ENCODE measurements around the gene LIX1.
"Not testable (repeated sequence)": the region's sequence is repeated elsewhere in the genome, so short reads cannot be mapped to it uniquely, and the experiment has no call there.

The LIX1 gene

DNA sequence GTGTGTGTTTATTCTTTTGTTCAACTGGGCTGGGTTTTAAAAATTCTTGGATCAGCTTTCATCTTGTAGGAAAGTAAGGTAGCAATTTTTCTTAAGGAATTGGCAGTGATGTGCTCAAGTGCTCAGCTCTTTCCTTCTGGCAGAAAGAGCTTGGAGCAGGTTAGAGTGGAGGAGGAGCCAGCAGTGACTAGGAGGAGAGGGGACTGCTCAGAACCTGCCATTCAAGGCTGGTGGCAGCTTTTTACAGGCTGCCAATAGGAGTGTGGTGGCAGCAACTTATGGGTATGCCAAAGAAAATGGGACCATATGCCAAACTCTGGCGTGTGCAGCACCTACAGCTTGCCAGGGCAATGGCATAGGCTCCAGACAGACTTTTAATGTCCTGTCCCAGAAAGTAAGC is 2.2 kb downstream of the LIX1 start:
- H3K27me3 ChIP-seq (ENCODE audit: insufficient read depth, low read length); H3K27ac ChIP-seq (ENCODE audit: low read length); H3K4me3 ChIP-seq (ENCODE audit: low read length); H3K9me3 ChIP-seq (ENCODE audit: insufficient read depth, low read depth, low read length); H3K36me3 ChIP-seq (ENCODE audit: insufficient read depth, low read depth, low read length); H3K9ac ChIP-seq (ENCODE audit: low read depth, low read length): not testable (repeated sequence)
- H3K4me1 ChIP-seq (ENCODE audit: insufficient read depth, low read length), result peaks cover 27% of the 10 kb centered on the region

DNA sequence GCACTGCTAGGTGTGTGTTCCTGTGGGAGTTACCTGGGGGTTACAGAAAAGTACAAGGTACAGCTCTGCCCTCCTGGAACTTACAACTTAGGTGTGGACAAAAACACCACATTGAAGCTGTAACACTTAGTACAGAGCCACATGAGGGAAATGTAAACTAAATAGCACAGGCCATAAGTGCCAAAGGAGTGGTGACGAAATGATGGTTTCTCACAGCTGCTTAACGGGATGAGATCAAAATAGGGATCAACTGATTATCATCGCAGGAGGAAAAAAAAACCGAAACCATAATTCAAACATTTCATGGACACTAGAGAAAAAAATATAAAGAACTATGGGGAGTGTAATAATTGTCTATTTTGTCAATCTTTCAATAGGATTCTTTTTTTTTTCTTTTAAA is 5.9 kb downstream of the LIX1 start:
- Histone ChIP-seq H3K27ac (ENCODE audit: low read length) (no peak overlapping the region), H3K9me3 (ENCODE audit: insufficient read depth, low read depth, low read length) (no peaks in the 10 kb centered on the region)

DNA sequence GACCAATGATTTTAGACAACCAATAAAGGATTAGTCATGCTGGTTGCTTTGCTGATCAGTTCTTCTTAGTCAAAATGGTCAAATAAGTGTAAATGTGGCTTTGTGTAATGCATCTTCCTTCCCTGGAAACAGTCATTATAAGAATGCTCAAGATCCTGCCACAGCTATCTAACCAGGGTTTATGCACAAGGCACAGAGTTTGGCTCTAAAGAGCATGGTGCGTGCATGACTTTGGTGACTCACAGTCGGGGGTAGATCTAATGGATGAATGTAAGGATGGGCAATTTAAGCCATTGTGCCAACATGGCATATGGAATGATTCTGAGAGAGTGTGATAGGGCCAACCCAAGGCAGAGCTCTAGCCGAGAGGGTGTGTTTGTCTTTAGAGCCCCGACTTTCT is 6.5 kb downstream of the LIX1 start:
- H3K9ac ChIP-seq (ENCODE audit: low read depth, low read length), result no peak overlapping the region
- no peak overlapping the region for H3K27ac ChIP-seq (ENCODE audit: low read length)
- H3K36me3 ChIP-seq (ENCODE audit: insufficient read depth, low read depth, low read length), result no peaks in the 10 kb centered on the region
- no peaks in the 10 kb centered on the region for H3K27me3 ChIP-seq (ENCODE audit: insufficient read depth, low read length)
- H3K4me1 ChIP-seq (ENCODE audit: insufficient read depth, low read length), result peaks cover 18% of the 10 kb centered on the region; the same call in 1 of the 2 replicates
- no peaks in the 10 kb centered on the region for H3K9me3 ChIP-seq (ENCODE audit: insufficient read depth, low read depth, low read length)
- H3K4me3 ChIP-seq (ENCODE audit: low read length), result no peak overlapping the region

More for the DNA sequence above, 5.9 kb downstream of the LIX1 start:
- peaks cover 24% of the 10 kb centered on the region; the same call in 1 of the 2 replicates for H3K4me1 ChIP-seq (ENCODE audit: insufficient read depth, low read length)
- no peak overlapping the region for H3K4me3 ChIP-seq (ENCODE audit: low read length)
- H3K36me3 ChIP-seq (ENCODE audit: insufficient read depth, low read depth, low read length), result no peaks in the 10 kb centered on the region
- no peak overlapping the region for H3K9ac ChIP-seq (ENCODE audit: low read depth, low read length)
- H3K27me3 ChIP-seq (ENCODE audit: insufficient read depth, low read length), result no peaks in the 10 kb centered on the region

DNA sequence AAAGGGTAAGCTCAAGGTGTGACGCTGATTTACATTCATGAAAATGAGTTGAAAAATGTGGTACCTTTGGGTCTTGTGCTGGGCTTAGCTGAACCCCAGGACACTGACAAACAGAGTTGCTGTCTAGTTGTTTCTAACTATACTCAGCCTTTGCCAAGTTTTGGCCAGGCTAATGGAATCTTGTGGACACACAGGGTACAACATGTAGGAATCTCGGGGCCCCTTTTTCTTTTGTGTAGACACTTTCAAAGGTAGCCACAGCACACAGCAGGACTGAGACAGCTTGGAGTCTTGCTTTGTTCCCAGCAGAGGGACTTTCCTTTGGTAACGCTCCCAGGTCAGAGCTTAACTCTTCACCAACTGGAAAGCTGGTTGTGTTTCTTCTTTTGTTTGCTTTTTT is 7.8 kb downstream of the LIX1 start:
- H3K36me3 ChIP-seq (ENCODE audit: insufficient read depth, low read depth, low read length), result no peaks in the 10 kb centered on the region
- peak overlapping the region; percentile 23 for H3K4me3 ChIP-seq (ENCODE audit: low read length)
- H3K4me1 ChIP-seq (ENCODE audit: insufficient read depth, low read length), result peaks cover 10% of the 10 kb centered on the region; the same call in 1 of the 2 replicates
- no peaks in the 10 kb centered on the region for H3K9me3 ChIP-seq (ENCODE audit: insufficient read depth, low read depth, low read length)
- H3K27ac ChIP-seq (ENCODE audit: low read length), result no peak overlapping the region
- H3K27me3 ChIP-seq (ENCODE audit: insufficient read depth, low read length), result no peaks in the 10 kb centered on the region
- peak overlapping the region; percentile 23; the same call in 1 of the 2 replicates for H3K9ac ChIP-seq (ENCODE audit: low read depth, low read length)

DNA sequence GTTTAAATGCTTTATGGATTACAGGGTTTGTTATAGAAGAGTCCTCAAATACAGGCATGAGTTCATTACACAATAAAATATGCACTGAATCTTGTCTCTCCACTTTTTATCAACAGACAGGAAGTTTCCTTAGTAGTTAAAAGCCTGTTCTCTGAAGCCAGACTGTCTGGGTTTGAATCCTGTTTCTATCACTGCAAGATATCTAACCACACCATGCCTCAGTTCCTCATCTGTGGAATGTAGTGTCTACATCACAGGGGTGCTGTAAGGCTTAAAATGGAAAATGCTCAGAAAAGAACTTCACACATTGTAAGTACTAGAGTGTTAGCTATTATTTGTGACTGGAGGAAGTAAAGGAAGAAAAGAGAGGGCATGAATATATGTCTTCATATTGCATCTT is 9.3 kb downstream of the LIX1 start:
- H3K27ac ChIP-seq (ENCODE audit: low read length), result no peak overlapping the region

DNA sequence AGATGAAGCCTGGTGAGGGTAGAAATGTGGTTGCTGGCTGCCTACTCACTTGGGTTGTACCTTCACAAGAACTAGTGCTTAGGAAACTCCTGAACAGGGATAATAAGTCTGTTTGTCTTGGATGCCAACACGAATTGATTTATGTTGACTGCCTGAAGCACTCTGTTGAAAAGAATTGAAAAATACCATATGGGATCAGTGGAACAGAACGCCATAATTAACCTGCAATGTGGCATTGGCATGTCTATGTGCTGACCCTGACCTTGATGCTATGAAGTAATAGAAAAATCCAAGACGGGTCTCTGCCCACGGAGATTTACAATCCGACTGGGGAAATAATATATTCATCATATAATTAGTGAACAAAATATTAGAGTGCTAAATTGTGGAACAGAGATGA is 10.5 kb downstream of the LIX1 start:
- H3K9me3 ChIP-seq (ENCODE audit: insufficient read depth, low read depth, low read length), result no peaks in the 10 kb centered on the region; the same call in 1 of the 2 replicates
- H3K4me1 ChIP-seq (ENCODE audit: insufficient read depth, low read length), result peaks cover 10% of the 10 kb centered on the region; the same call in 1 of the 2 replicates
- no peak overlapping the region for H3K9ac ChIP-seq (ENCODE audit: low read depth, low read length)
- H3K36me3 ChIP-seq (ENCODE audit: insufficient read depth, low read depth, low read length), result no peaks in the 10 kb centered on the region
- no peaks in the 10 kb centered on the region for H3K27me3 ChIP-seq (ENCODE audit: insufficient read depth, low read length)
- no peak overlapping the region for H3K4me3 ChIP-seq (ENCODE audit: low read length)
- H3K27ac ChIP-seq (ENCODE audit: low read length), result no peak overlapping the region

More for the DNA sequence above, 9.3 kb downstream of the LIX1 start:
- Histone ChIP-seq H3K4me1 (ENCODE audit: insufficient read depth, low read length) (peaks cover 10% of the 10 kb centered on the region; the same call in 1 of the 2 replicates), H3K9ac (ENCODE audit: low read depth, low read length) (no peak overlapping the region), H3K36me3 (ENCODE audit: insufficient read depth, low read depth, low read length) (no peaks in the 10 kb centered on the region), H3K4me3 (ENCODE audit: low read length) (no peak overlapping the region), H3K9me3 (ENCODE audit: insufficient read depth, low read depth, low read length) (no peaks in the 10 kb centered on the region), H3K27me3 (ENCODE audit: insufficient read depth, low read length) (no peaks in the 10 kb centered on the region)

DNA sequence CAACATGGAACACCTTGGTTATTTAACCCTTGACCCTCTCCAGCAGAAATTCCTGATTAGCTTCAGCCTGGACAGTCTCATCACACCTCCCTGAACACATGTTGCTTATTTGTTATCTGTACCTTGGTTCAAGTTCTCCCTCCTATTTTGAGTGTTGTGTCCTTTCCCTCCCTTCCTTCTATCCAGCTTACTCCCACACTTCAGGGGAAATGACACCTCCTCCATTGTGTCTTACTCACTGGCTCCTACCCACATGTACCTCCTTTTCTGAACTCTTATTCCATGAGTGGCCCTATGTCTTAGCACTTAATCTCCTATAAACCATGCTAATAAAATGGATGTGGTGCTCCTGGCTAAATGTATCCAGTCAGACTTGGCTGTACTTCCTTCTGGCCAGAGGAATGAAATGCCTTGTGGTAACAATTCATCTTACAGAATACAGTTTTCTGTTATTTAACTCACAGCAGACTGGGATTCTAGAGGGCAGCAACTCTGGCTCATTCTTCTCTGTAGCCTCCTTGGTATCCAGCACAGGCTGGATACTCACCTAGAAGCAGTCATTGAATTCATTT is 11.2 kb downstream of the LIX1 start:
- no peak overlapping the region for H3K4me3 ChIP-seq (ENCODE audit: low read length)
- peaks cover 10% of the 10 kb centered on the region; the same call in 1 of the 2 replicates for H3K4me1 ChIP-seq (ENCODE audit: insufficient read depth, low read length)
- no peaks in the 10 kb centered on the region for H3K27me3 ChIP-seq (ENCODE audit: insufficient read depth, low read length)
- no peaks in the 10 kb centered on the region for H3K36me3 ChIP-seq (ENCODE audit: insufficient read depth, low read depth, low read length)
- no peaks in the 10 kb centered on the region; the same call in 1 of the 2 replicates for H3K9me3 ChIP-seq (ENCODE audit: insufficient read depth, low read depth, low read length)
- H3K27ac ChIP-seq (ENCODE audit: low read length), result no peak overlapping the region
- no peak overlapping the region for H3K9ac ChIP-seq (ENCODE audit: low read depth, low read length)

DNA sequence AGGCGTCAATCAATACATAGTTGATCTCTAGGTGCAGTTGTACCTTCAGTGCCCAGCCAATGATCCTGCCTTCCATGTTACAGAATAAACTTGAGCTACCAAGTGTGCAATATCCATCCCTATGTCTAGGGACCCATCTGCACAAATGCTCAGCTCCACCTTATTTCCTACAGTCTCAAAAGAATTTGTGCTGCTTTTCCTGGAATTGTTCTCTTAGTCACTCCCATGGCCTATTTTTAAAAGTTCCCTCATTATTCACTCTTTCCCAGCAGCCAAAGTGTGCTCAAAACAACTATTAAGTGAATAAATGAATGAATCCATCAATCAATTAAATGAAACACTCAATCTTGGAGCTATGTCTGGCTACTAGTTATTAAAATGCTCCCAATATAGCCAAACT is 14.7 kb downstream of the LIX1 start:
- Histone ChIP-seq H3K27me3 (ENCODE audit: insufficient read depth, low read length) (no peaks in the 10 kb centered on the region), H3K4me3 (ENCODE audit: low read length) (no peak overlapping the region), H3K36me3 (ENCODE audit: insufficient read depth, low read depth, low read length) (no peaks in the 10 kb centered on the region), H3K27ac (ENCODE audit: low read length) (no peak overlapping the region), H3K9ac (ENCODE audit: low read depth, low read length) (no peak overlapping the region), H3K9me3 (ENCODE audit: insufficient read depth, low read depth, low read length) (no peaks in the 10 kb centered on the region; the same call in 1 of the 2 replicates), H3K4me1 (ENCODE audit: insufficient read depth, low read length) (peaks cover 3% of the 10 kb centered on the region; the same call in 1 of the 2 replicates)

DNA sequence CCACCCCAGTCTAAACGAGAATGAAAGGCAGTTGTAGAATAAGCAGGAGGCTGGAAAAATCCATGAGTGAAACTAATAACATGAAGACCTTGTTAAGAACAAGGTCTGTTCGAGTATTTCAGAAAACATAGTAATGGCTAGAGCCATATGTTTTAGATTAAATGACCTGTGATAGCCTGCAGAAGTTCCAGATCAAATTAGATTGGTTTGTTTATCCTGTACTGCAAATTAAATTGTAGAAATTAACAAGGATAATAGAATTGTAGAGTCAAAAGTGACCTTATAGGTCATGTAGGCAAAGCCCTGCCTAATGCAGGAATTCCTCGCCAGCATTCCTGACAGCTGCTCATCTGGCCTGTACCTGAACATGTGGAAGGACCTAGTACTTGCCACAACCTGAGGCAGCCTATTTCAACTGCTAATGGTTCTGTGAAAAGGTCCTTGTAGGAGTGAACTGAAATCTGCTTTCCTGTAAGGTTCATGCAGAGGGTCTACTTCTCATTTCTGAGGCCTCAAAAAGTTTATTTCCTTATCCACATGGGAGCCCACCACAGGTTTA is 17.2 kb downstream of the LIX1 start:
- H3K27me3 ChIP-seq (ENCODE audit: insufficient read depth, low read length), result no peaks in the 10 kb centered on the region
- no peaks in the 10 kb centered on the region; the same call in 1 of the 2 replicates for H3K9me3 ChIP-seq (ENCODE audit: insufficient read depth, low read depth, low read length)
- H3K4me3 ChIP-seq (ENCODE audit: low read length), result no peak overlapping the region
- peaks cover 3% of the 10 kb centered on the region; the same call in 1 of the 2 replicates for H3K4me1 ChIP-seq (ENCODE audit: insufficient read depth, low read length)
- H3K9ac ChIP-seq (ENCODE audit: low read depth, low read length), result no peak overlapping the region
- no peaks in the 10 kb centered on the region for H3K36me3 ChIP-seq (ENCODE audit: insufficient read depth, low read depth, low read length)
- no peak overlapping the region for H3K27ac ChIP-seq (ENCODE audit: low read length)

DNA sequence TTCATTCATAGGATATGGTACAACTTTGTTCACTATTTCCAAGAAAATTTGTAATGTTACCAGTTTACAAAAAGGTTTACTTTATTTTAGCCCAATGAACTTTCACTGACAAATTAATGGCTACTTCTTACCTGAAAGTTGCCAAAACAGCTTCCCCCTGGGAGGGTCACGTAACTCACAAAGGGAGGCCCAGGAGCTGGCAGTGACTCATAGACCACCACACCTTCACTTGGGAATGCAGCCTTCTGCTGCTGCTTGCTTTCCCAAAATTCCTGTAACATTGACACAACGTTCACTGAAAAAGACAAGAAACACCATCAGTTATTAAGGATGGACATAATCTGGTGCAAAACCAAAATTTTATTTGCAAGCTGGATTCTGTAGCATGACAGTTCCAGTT is 18.1 kb downstream of the LIX1 start:
- no peak overlapping the region for H3K27ac ChIP-seq (ENCODE audit: low read length)

DNA sequence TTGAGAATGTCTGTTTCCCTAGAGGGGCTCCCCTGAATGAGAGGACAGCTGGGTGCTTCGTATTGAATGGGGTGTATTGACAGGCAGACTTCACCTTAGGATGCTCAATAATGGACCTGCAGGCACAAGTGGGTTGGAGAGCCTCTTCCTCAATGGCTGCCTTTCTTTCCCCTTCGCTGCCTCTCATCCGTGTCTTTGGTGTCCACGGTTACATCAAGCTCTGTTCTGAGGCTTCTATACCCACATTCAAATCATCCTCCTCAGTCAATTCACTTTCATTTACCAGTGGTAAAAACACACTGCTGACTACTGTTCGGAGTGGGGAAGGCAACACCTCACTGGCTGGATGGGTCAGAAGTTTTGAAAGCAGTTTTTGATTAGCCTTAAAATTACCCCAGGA is 20.6 kb downstream of the LIX1 start:
- Histone ChIP-seq H3K4me3 (ENCODE audit: low read length) (no peak overlapping the region), H3K27ac (ENCODE audit: low read length) (no peak overlapping the region), H3K36me3 (ENCODE audit: insufficient read depth, low read depth, low read length) (no peaks in the 10 kb centered on the region), H3K9me3 (ENCODE audit: insufficient read depth, low read depth, low read length) (no peaks in the 10 kb centered on the region), H3K9ac (ENCODE audit: low read depth, low read length) (no peak overlapping the region), H3K27me3 (ENCODE audit: insufficient read depth, low read length) (no peaks in the 10 kb centered on the region), H3K4me1 (ENCODE audit: insufficient read depth, low read length) (peaks cover 7% of the 10 kb centered on the region)

More for the DNA sequence above, 18.1 kb downstream of the LIX1 start:
- no peak overlapping the region for H3K9ac ChIP-seq (ENCODE audit: low read depth, low read length)
- H3K4me1 ChIP-seq (ENCODE audit: insufficient read depth, low read length), result peaks cover 3% of the 10 kb centered on the region; the same call in 1 of the 2 replicates
- no peaks in the 10 kb centered on the region for H3K27me3 ChIP-seq (ENCODE audit: insufficient read depth, low read length)
- H3K4me3 ChIP-seq (ENCODE audit: low read length), result no peak overlapping the region
- H3K36me3 ChIP-seq (ENCODE audit: insufficient read depth, low read depth, low read length), result no peaks in the 10 kb centered on the region
- no peaks in the 10 kb centered on the region; the same call in 1 of the 2 replicates for H3K9me3 ChIP-seq (ENCODE audit: insufficient read depth, low read depth, low read length)

DNA sequence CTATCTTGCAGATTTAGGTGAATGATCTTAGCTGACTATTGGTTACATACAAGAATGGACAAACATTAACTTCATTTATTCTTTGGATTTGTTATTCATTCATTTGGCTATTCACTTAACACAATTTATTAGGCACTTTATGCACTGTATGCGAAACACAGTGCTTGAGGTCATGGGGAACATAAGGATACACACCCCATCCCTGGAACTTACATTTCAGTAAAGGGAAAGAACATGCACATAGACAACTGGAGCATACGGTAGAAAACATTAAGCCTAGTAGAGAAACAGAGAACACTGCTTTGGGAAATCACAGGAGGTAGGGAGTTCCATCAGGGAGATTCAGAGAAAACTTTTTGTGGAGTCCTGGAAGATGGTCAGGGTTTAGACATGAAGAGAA is 22.2 kb downstream of the LIX1 start:
- Histone ChIP-seq H3K4me3 (ENCODE audit: low read length) (no peak overlapping the region), H3K9ac (ENCODE audit: low read depth, low read length) (no peak overlapping the region), H3K4me1 (ENCODE audit: insufficient read depth, low read length) (peaks cover 7% of the 10 kb centered on the region), H3K27me3 (ENCODE audit: insufficient read depth, low read length) (no peaks in the 10 kb centered on the region), H3K9me3 (ENCODE audit: insufficient read depth, low read depth, low read length) (no peaks in the 10 kb centered on the region), H3K27ac (ENCODE audit: low read length) (no peak overlapping the region), H3K36me3 (ENCODE audit: insufficient read depth, low read depth, low read length) (no peaks in the 10 kb centered on the region)

Data from iPS-20b (cell line).